Activated gamma-delta T cell treated with anti-CD3 and anti-CD28 coated beads, Interleukin-2, amount 50 U/mL, for 16 hours (primary cell): Measurements from ENCODE around the gene FOXO3.
"Not testable (repeated sequence)": the region's sequence is repeated elsewhere in the genome, so short reads cannot be mapped to it uniquely, and the experiment has no call there.

Experiments
- DNase-seq: peaks from one replicate; pipeline ENCODE4 v3.0.0-alpha.2; 2020; ENCODE audit warnings: low read depth

Gene FOXO3

GRCh38 chr6:108630050-108630714 lies 69.5 kb downstream of the FOXO3 start:
- DNase-seq: no peak

GRCh38 chr6:108632441-108632840 lies 71.7 kb downstream of the FOXO3 start:
- no peak for DNase-seq

GRCh38 chr6:108633436-108633835 lies 72.7 kb downstream of the FOXO3 start:
- DNase-seq: no peak

GRCh38 chr6:108635505-108636226 lies 74.9 kb downstream of the FOXO3 start:
- peak; percentile 37 for DNase-seq

GRCh38 chr6:108637963-108638362 lies 77.2 kb downstream of the FOXO3 start:
- no peak for DNase-seq

GRCh38 chr6:108638993-108639392 lies 78.3 kb downstream of the FOXO3 start:
- no peak for DNase-seq

- no peak for DNase-seq
These were observed 79.4 kb downstream of the FOXO3 start for GRCh38 chr6:108640104-108640503.

- no peak for DNase-seq
These were observed 82.5 kb downstream of the FOXO3 start for GRCh38 chr6:108643184-108643583.

- DNase-seq: no peak
These were observed 83.5 kb downstream of the FOXO3 start for GRCh38 chr6:108644252-108644651.

GRCh38 chr6:108648191-108648590 lies 87.5 kb downstream of the FOXO3 start:
- DNase-seq: no peak

GRCh38 chr6:108650325-108650724 lies 89.6 kb downstream of the FOXO3 start:
- DNase-seq: no peak

GRCh38 chr6:108650781-108651180 lies 90.1 kb downstream of the FOXO3 start:
- no peak for DNase-seq

- no peak for DNase-seq
These were observed 90.9 kb downstream of the FOXO3 start for GRCh38 chr6:108651340-108652227.

- no peak for DNase-seq
These were observed 91.7 kb downstream of the FOXO3 start for GRCh38 chr6:108652375-108652774.

- no peak for DNase-seq
These were observed 93.2 kb downstream of the FOXO3 start for GRCh38 chr6:108653949-108654348.

GRCh38 chr6:108654465-108655106 lies 93.9 kb downstream of the FOXO3 start:
- no peak for DNase-seq

GRCh38 chr6:108655806-108656651 lies 95.3 kb downstream of the FOXO3 start:
- no peak for DNase-seq

GRCh38 chr6:108656836-108657235 lies 96.1 kb downstream of the FOXO3 start:
- DNase-seq: no peak

- no peak for DNase-seq
These were observed 97.5 kb downstream of the FOXO3 start for GRCh38 chr6:108658174-108658573.

- DNase-seq: not testable (repeated sequence)
These were observed 98.1 kb downstream of the FOXO3 start for GRCh38 chr6:108658785-108659184.

- no peak for DNase-seq
These were observed 99.5 kb downstream of the FOXO3 start for GRCh38 chr6:108660251-108660650.
